NB4 (cell line): ENCODE results near the gene BTBD9.

Experiments used
- DNase-seq: peaks from one replicate; pipeline ENCODE4 v3.0.0; 2010; ENCODE audit warnings: low read depth
- H3K4me3 ChIP-seq: one replicate; pipeline ENCODE4 v1.5.1; 2011; ENCODE audit warnings: mild to moderate bottlenecking, low read depth, low read length, moderate library complexity
- CTCF ChIP-seq: IDR thresholded peaks from one replicate; pipeline ENCODE4 v1.5.1; 2012; ENCODE audit warnings: low read depth, low read length
- MAX ChIP-seq: IDR thresholded peaks from 2 replicates; pipeline ENCODE4 v1.6.1; 2011; ENCODE audit warnings: low read depth, low read length
- MYC ChIP-seq: IDR thresholded peaks from 2 replicates; pipeline ENCODE4 v1.6.1; 2011; ENCODE audit warnings: low read depth, low read length
- POLR2A ChIP-seq: IDR thresholded peaks from 2 replicates; pipeline ENCODE4 v1.6.1; 2011; ENCODE audit warnings: mild to moderate bottlenecking; ENCODE audit not compliant: insufficient read length; ENCODE audit errors: extremely low read depth

Gene BTBD9

GRCh38 chr6:38179300-38179699 is 460.4 kb downstream of the BTBD9 start:
- TF ChIP-seq MAX (no peak), CTCF (peak; percentile 6), POLR2A (no peak)
- no peak overlapping the region for H3K4me3 ChIP-seq
- DNase-seq, result no peak

GRCh38 chr6:38178584-38178886 is 461.2 kb downstream of the BTBD9 start:
- no peak for DNase-seq
- TF ChIP-seq MYC (no peak), POLR2A (no peak), MAX (no peak), CTCF (no peak)
- no peak overlapping the region for H3K4me3 ChIP-seq

- no peak for DNase-seq
- no peak overlapping the region for H3K4me3 ChIP-seq
- TF ChIP-seq POLR2A, result no peak
- no peak for TF ChIP-seq MYC
- TF ChIP-seq MAX, result no peak
- no peak for TF ChIP-seq CTCF
Measured at GRCh38 chr6:38177882-38178583, 461.7 kb downstream of the BTBD9 start.

- DNase-seq, result no peak
- no peak for TF ChIP-seq MAX
- TF ChIP-seq CTCF, result no peak
Measured at GRCh38 chr6:38176797-38177751, 462.7 kb downstream of the BTBD9 start.

GRCh38 chr6:38175786-38176185 is 463.9 kb downstream of the BTBD9 start:
- TF ChIP-seq MAX, result no peak
- TF ChIP-seq MYC, result no peak
- TF ChIP-seq POLR2A, result no peak

More at GRCh38 chr6:38176797-38177751, 462.7 kb downstream of the BTBD9 start:
- no peak overlapping the region for H3K4me3 ChIP-seq

GRCh38 chr6:38174806-38175495 is 464.8 kb downstream of the BTBD9 start:
- TF ChIP-seq MYC (no peak), MAX (no peak), POLR2A (no peak), CTCF (no peak)
- H3K4me3 ChIP-seq, result no peak overlapping the region
- DNase-seq, result no peak

More at GRCh38 chr6:38175786-38176185, 463.9 kb downstream of the BTBD9 start:
- DNase-seq, result no peak
- H3K4me3 ChIP-seq, result no peak overlapping the region
